GM12873 (cell line): ENCODE measurements around the gene KLC3.

Experiments
- CTCF ChIP-seq: IDR thresholded peaks from 2 replicates; pipeline ENCODE4 v1.5.1; 2012; ENCODE audit warnings: low read depth, mild to moderate bottlenecking, moderate library complexity, low read length, control low read depth; ENCODE audit not compliant: insufficient read depth; ENCODE audit errors: missing control alignments

The KLC3 gene

GRCh38 chr19:45346449-45346848 is 5.9 kb downstream of the KLC3 start:
- no peak for TF ChIP-seq CTCF

GRCh38 chr19:45347570-45348366 is 7.2 kb downstream of the KLC3 start:
- no peak for TF ChIP-seq CTCF

- no peak for TF ChIP-seq CTCF
Measured at GRCh38 chr19:45348367-45349125, 8.0 kb downstream of the KLC3 start.

GRCh38 chr19:45349126-45349415 is 8.5 kb downstream of the KLC3 start:
- no peak for TF ChIP-seq CTCF

GRCh38 chr19:45349430-45349941 is 8.9 kb downstream of the KLC3 start:
- TF ChIP-seq CTCF, result no peak

- no peak for TF ChIP-seq CTCF
Measured at GRCh38 chr19:45350477-45351058, 10.0 kb downstream of the KLC3 start.

GRCh38 chr19:45351401-45351952 is 10.9 kb downstream of the KLC3 start:
- no peak for TF ChIP-seq CTCF
